MCF 10A (cell line): ENCODE measurements around the gene COMP. TPM values are rescaled to one million over a fixed set of nuclear protein-coding genes. Genes with fewer than 3 reads are reported as not detected.

Experiments
- BruUV-seq: library from RNA; stranded (reverse); fragments of 400-500 nt; replicated peaks from 2 replicates; lab custom pipeline; 2021; lab: Mats Ljungman, UMichigan
- CTCF ChIA-PET: fragments of 300-600 bp; sonication (Branson Sonifier 250); formaldehyde crosslinking; extraction: SDS; loops from one replicate; lab custom pipeline; 2021; ENCODE audit warnings: antibody characterized with exemption, inconsistent platforms; lab: Yijun Ruan, JAX
- POLR2A ChIA-PET: fragments of 300-600, 350-650 bp; sonication (Branson Sonifier 250); formaldehyde crosslinking; extraction: SDS; loops from one replicate; lab custom pipeline; 2020; ENCODE audit warnings: antibody characterized with exemption, inconsistent platforms; lab: Yijun Ruan, JAX
- DNase-seq: peaks from one replicate; pipeline ENCODE4 v3.0.0-alpha.2; 2018; ENCODE audit not compliant: unreplicated experiment
- H3K27ac Mint-ChIP-seq: one replicate; pipeline ENCODE4 v1.8.0; 2022; ENCODE audit warnings: mild to moderate bottlenecking, low read depth, mixed read lengths; ENCODE audit not compliant: unreplicated experiment
- H3K27me3 Mint-ChIP-seq: one replicate; pipeline ENCODE4 v1.8.0; 2022; ENCODE audit warnings: mixed read lengths; ENCODE audit not compliant: insufficient read depth, unreplicated experiment
- H3K36me3 Mint-ChIP-seq: one replicate; pipeline ENCODE4 v1.8.0; 2022; ENCODE audit warnings: mild to moderate bottlenecking, moderate library complexity, mixed read lengths; ENCODE audit not compliant: insufficient read depth, unreplicated experiment
- H3K4me1 Mint-ChIP-seq: one replicate; pipeline ENCODE4 v1.8.0; 2022; ENCODE audit warnings: mixed read lengths; ENCODE audit not compliant: insufficient read depth, unreplicated experiment
- H3K4me3 Mint-ChIP-seq: one replicate; pipeline ENCODE4 v1.8.0; 2022; ENCODE audit warnings: mild to moderate bottlenecking, moderate library complexity, mixed read lengths; ENCODE audit not compliant: unreplicated experiment
- H3K9me3 Mint-ChIP-seq: one replicate; pipeline ENCODE4 v1.8.0; 2022; ENCODE audit warnings: mixed read lengths; ENCODE audit not compliant: unreplicated experiment
- CTCF ChIP-seq: fragments of 200-600 bp; IDR thresholded peaks from one replicate; pipeline ENCODE4 v1.8.0; 2022; ENCODE audit warnings: antibody characterized with exemption, mild to moderate bottlenecking; ENCODE audit not compliant: unreplicated experiment
- intact Hi-C: fragments of 100-400 bp; cut with micrococcal nuclease; formaldehyde crosslinking; loops from 2 replicates; pipeline ENCODE4 v1.14.1; 2022
- total RNA-seq: library from RNA; stranded (reverse); gene quantifications from 2 replicates; pipeline ENCODE4 v1.2.3, GENCODE V29; 2022

The COMP gene
- total RNA-seq, 1 experiment from 2014 or later: not detected

- ChIA-PET CTCF (interaction anchor here (0.5 to 1.7 kb wide), 6 partner anchors 85 to 375 kb away, joined by 3 to 8 read pairs (median 3); partner anchors contain the start of gene COPE), POLR2A (interaction anchor here (0.6 to 2.0 kb wide), 14 partner anchors 10 to 265 kb away, joined by 3 to 10 read pairs (median 3); partner anchors contain the start of genes COPE, DDX49 and UPF1)
- Mint-ChIP-seq H3K4me1 (peaks cover 35% of the 10 kb centered on the region), H3K4me3 (peak overlapping the region; percentile 63), H3K36me3 (peaks cover 4% of the 10 kb centered on the region), H3K27me3 (no peaks in the 10 kb centered on the region), H3K27ac (peak overlapping the region; percentile 55), H3K9me3 (no peaks in the 10 kb centered on the region)
- no peak for TF ChIP-seq CTCF
- peak; percentile 98 for DNase-seq
- intact Hi-C loops: loop anchor here (5.0 kb wide), 2 partner anchors 75 to 170 kb away; no protein-coding TSS in a partner anchor
- BruUV-seq: no TSS peak
Observed at GRCh38 chr19:18762125-18763023, 28.7 kb downstream of the COMP start.

- Mint-ChIP-seq H3K27me3 (no peaks in the 10 kb centered on the region), H3K36me3 (peaks cover 4% of the 10 kb centered on the region), H3K9me3 (no peaks in the 10 kb centered on the region), H3K4me3 (peak overlapping the region; percentile 63), H3K4me1 (peaks cover 35% of the 10 kb centered on the region), H3K27ac (peak overlapping the region; percentile 55)
- TF ChIP-seq CTCF: no peak
- BruUV-seq: no TSS peak
- ChIA-PET POLR2A (interaction anchor here (0.7 to 2.0 kb wide), 9 partner anchors 11 to 265 kb away, joined by 3 to 10 read pairs (median 3); partner anchors contain the start of genes COPE, DDX49 and UPF1), CTCF (interaction anchor here (0.6 to 1.7 kb wide), 4 partner anchors 86 to 311 kb away, joined by 3 to 8 read pairs (median 3); partner anchors contain the start of gene COPE)
- peak; percentile 55 for DNase-seq
- intact Hi-C loops: loop anchor here (5.0 kb wide), 2 partner anchors 74 to 169 kb away; no protein-coding TSS in a partner anchor
Observed at GRCh38 chr19:18761531-18762110, 29.5 kb downstream of the COMP start.

GRCh38 chr19:18760440-18761383 lies 30.4 kb downstream of the COMP start:
- H3K4me1 Mint-ChIP-seq: peaks cover 35% of the 10 kb centered on the region
- H3K36me3 Mint-ChIP-seq: peaks cover 4% of the 10 kb centered on the region
- H3K4me3 Mint-ChIP-seq: no peak overlapping the region
- TF ChIP-seq CTCF: no peak
- no peaks in the 10 kb centered on the region for H3K9me3 Mint-ChIP-seq
- intact Hi-C loops: loop anchor here (5.0 kb wide), 2 partner anchors 73 to 168 kb away; no protein-coding TSS in a partner anchor
- ChIA-PET CTCF (no interaction called here), POLR2A (interaction anchor here (0.7 to 2.0 kb wide), 4 partner anchors 44 to 158 kb away, joined by 3 to 10 read pairs (median 6); partner anchors contain the start of genes COPE, DDX49 and UPF1)
- DNase-seq: no peak
- H3K27ac Mint-ChIP-seq: no peak overlapping the region
- BruUV-seq: no TSS peak
- no peaks in the 10 kb centered on the region for H3K27me3 Mint-ChIP-seq
